K562 (cell line): ENCODE data around the gene NBR1. TPM values are rescaled to one million over a fixed set of nuclear protein-coding genes. Genes with fewer than 3 reads are reported as not detected.

Source experiments
- HMGN3 ChIP-seq: IDR thresholded peaks from 2 replicates; pipeline ENCODE4 v1.6.1; 2011; ENCODE audit warnings: borderline replicate concordance, low read depth, mild to moderate bottlenecking, mixed read lengths, low read length; ENCODE audit not compliant: insufficient read length; ENCODE audit errors: extremely low read depth
- JUND ChIP-seq, 2 experiments: IDR thresholded peaks; 2 replicates in 1 of 2; 3 replicates in 1 of 2; pipeline ENCODE4 v1.6.1; 2011; ENCODE audit warnings: borderline replicate concordance in 2 of 2, low read depth in 2 of 2, low read length in 2 of 2, improper control_type of control experiment in 1 of 2, missing biosample characterization in 1 of 2, missing genetic modification characterization in 1 of 2, missing genetic modification reagents in 1 of 2
- KDM5B ChIP-seq: fragments of 200-600 bp; sonication (generic); IDR thresholded peaks from 2 replicates; pipeline ENCODE4 v1.6.1; 2012; ENCODE audit warnings: low read depth, mild to moderate bottlenecking, moderate library complexity, low read length, control low read depth, inconsistent platforms; ENCODE audit not compliant: insufficient replicate concordance
- POLR2A ChIP-seq: fragments of 450-650 bp; conservative IDR thresholded peaks from 2 replicates; pipeline ENCODE4 v1.6.1; 2016
- RBFOX2 ChIP-seq: fragments of 200-400 bp; formaldehyde crosslinking; IDR thresholded peaks from 2 replicates; pipeline ENCODE4 v1.6.1; 2017; ENCODE audit warnings: low read depth, mild to moderate bottlenecking, low read length, moderate library complexity
- SIN3A ChIP-seq, 2 experiments: fragments of 150-350 bp in 1 of 2; IDR thresholded peaks; 2 replicates each; pipeline ENCODE4 v1.6.1; 2011 to 2016; ENCODE audit warnings: borderline replicate concordance in 2 of 2, low read depth in 2 of 2, low read length in 2 of 2, mild to moderate bottlenecking in 2 of 2, moderate library complexity in 2 of 2; ENCODE audit not compliant: control insufficient read depth in 1 of 2
- SOX6 ChIP-seq: fragments of 450-650 bp; IDR thresholded peaks from 2 replicates; pipeline ENCODE4 v1.6.1; 2014; ENCODE audit warnings: mild to moderate bottlenecking
- SPI1 ChIP-seq: IDR thresholded peaks from 2 replicates; pipeline ENCODE4 v1.6.1; 2011; ENCODE audit warnings: low read depth, low read length, control low read depth, borderline replicate concordance
- TBP ChIP-seq: optimal IDR thresholded peaks from 2 replicates; pipeline ENCODE3; 2011; ENCODE audit warnings: low read depth, low read length, improper control_type of control experiment
- TEAD1 ChIP-seq, 2 experiments: fragments of 450-650 bp in 1 of 2; sonication (generic) in 1 of 2; formaldehyde crosslinking; IDR thresholded peaks; 2 replicates each; pipeline versions ENCODE4 v1.4.0 to v1.8.0; 2020 to 2022; ENCODE audit warnings: mild to moderate bottlenecking in 2 of 2, missing genetic modification reagents in 1 of 2
- ZBED1 ChIP-seq: IDR thresholded peaks from 2 replicates; pipeline ENCODE4 v1.6.1; 2014
- ZFX ChIP-seq: sonication (generic); formaldehyde crosslinking; IDR thresholded peaks from 2 replicates; pipeline ENCODE4 v1.8.0; 2022; ENCODE audit warnings: mild to moderate bottlenecking, missing genetic modification reagents, moderate library complexity
- polyA plus RNA-seq, 8 experiments: library from polyadenylated mRNA; depleted of rRNA in 4 of 8; stranded (reverse) in 5 of 8; unstranded in 3 of 8; fragments of >200 nt; fragmentation: Nextera tagmentation in 2 of 8; fragmentation: Illumina TruSeq in 1 of 8; extraction: Ambion mirVana in 2 of 8; extraction: Trizol in 1 of 8; gene quantifications; 2 replicates each; pipeline versions ENCODE4 v1.2.1 to v1.2.3, GENCODE V29; 2011 to 2014; ENCODE audit warnings: inconsistent platforms in 1 of 8, missing spikeins in 1 of 8
- total RNA-seq, 7 experiments: library from RNA; depleted of rRNA in 6 of 7; stranded (reverse); fragments of >200 nt in 6 of 7; fragmentation: Illumina TruSeq in 2 of 7; extraction: Trizol in 2 of 7; gene quantifications; 2 replicates each; pipeline versions ENCODE4 v1.2.1 to v1.2.3, GENCODE V29; 2011 to 2021; ENCODE audit warnings: low replicate concordance in 1 of 7
- TF ChIP-seq, protein P1 (sequence below): fragments of 450-650 bp; IDR thresholded peaks from one replicate; pipeline ENCODE4 v1.6.1; 2018; ENCODE audit warnings: mild to moderate bottlenecking, moderate library complexity; ENCODE audit not compliant: partially characterized antibody
- TF ChIP-seq, protein P2 (sequence below), 2 experiments: IDR thresholded peaks; 2 replicates each; pipeline ENCODE4 v1.6.1; 2012; ENCODE audit warnings: improper control_type of control experiment in 2 of 2, low read depth in 2 of 2, low read length in 2 of 2, borderline replicate concordance in 1 of 2
- TF ChIP-seq, protein P3 (sequence below): conservative IDR thresholded peaks from 2 replicates; pipeline ENCODE4 v1.6.1; 2011; ENCODE audit warnings: low read depth, mild to moderate bottlenecking, low read length; ENCODE audit not compliant: control insufficient read depth
- TF ChIP-seq, protein P4 (sequence below): fragments of 200-800 bp; sonication (Bioruptor generic); IDR thresholded peaks from 2 replicates; pipeline ENCODE4 v1.6.1; 2017; ENCODE audit warnings: missing genetic modification characterization, missing compliant biosample characterization

NBR1 gene
- total and polyA plus RNA-seq, 9 of the 15 experiments (the other 6 are each of a cell fraction or from before 2014, with no cell fraction given), result 4.2 to 70.1 (median 39.9) TPM

DNA sequence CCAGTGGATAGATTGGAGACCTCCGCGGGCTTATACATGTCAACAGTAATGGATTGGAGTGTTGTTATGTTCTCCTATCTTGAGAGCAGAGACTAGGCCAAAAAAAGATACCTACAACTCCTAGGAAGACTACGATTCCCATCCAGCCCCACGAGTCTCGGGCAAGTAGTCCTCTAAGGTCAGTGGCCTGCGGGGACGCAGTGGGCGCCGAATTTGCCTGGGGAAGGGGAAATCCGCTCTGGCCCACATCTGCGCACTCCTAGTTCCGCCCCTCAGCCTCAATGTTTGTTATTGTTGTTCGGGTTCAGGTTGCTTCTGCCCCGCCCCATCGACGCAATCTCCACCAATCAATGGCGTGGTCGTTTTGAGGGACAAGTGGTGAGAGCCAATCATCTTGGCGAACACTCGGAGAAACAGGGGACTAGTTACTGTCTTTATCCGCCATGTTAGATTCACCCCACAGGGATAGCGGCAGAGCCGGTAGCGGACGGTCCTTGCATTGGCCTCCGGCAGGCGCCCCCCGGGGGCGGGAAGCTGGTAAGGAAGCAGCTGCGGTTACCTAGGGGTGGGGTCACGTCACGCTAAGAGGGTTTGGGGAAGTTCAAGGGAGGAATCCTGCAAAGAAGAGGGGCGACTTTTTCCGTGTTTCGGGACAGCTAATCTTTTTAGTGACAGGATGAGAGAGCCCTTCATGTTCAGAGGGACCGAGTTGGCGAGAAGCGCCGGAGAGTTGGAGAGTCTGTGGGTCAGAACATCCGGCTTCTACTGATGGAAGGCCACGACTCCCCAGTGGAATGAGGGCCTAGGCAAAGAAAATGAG lies at the start of gene NBR1 (continued):
- peak; percentile 3 to 44; a peak in 1 of 4 replicates for TF ChIP-seq SIN3A (IDR thresholded peaks at IDR 0.05; ENCODE audit: borderline replicate concordance in 2 of 2, control insufficient read depth in 1 of 2, low read depth in 2 of 2, low read length in 2 of 2)
- TF ChIP-seq SOX6, result 0 out of 2 replicates have a peak, but pooled peaks have one; percentile 37
- no peak for TF ChIP-seq TEAD1 (CRISPR knock-in tag; IDR thresholded peaks at IDR 0.05)
- TF ChIP-seq KDM5B, result peak; percentile 63
- no peak for TF ChIP-seq HMGN3
- no peak for TF ChIP-seq ZBED1
- TF ChIP-seq, protein P1, sequence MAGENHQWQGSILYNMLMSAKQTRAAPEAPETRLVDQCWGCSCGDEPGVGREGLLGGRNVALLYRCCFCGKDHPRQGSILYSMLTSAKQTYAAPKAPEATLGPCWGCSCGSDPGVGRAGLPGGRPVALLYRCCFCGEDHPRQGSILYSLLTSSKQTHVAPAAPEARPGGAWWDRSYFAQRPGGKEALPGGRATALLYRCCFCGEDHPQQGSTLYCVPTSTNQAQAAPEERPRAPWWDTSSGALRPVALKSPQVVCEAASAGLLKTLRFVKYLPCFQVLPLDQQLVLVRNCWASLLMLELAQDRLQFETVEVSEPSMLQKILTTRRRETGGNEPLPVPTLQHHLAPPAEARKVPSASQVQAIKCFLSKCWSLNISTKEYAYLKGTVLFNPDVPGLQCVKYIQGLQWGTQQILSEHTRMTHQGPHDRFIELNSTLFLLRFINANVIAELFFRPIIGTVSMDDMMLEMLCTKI, result no peak
- TF ChIP-seq, protein P2, sequence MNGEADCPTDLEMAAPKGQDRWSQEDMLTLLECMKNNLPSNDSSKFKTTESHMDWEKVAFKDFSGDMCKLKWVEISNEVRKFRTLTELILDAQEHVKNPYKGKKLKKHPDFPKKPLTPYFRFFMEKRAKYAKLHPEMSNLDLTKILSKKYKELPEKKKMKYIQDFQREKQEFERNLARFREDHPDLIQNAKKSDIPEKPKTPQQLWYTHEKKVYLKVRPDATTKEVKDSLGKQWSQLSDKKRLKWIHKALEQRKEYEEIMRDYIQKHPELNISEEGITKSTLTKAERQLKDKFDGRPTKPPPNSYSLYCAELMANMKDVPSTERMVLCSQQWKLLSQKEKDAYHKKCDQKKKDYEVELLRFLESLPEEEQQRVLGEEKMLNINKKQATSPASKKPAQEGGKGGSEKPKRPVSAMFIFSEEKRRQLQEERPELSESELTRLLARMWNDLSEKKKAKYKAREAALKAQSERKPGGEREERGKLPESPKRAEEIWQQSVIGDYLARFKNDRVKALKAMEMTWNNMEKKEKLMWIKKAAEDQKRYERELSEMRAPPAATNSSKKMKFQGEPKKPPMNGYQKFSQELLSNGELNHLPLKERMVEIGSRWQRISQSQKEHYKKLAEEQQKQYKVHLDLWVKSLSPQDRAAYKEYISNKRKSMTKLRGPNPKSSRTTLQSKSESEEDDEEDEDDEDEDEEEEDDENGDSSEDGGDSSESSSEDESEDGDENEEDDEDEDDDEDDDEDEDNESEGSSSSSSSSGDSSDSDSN (IDR thresholded peaks at IDR 0.05; ENCODE audit: borderline replicate concordance in 1 of 2, low read depth in 2 of 2, low read length in 2 of 2), result peak; percentile 87 to 92; a peak in 3 of 4 replicates
- TF ChIP-seq, protein P3, sequence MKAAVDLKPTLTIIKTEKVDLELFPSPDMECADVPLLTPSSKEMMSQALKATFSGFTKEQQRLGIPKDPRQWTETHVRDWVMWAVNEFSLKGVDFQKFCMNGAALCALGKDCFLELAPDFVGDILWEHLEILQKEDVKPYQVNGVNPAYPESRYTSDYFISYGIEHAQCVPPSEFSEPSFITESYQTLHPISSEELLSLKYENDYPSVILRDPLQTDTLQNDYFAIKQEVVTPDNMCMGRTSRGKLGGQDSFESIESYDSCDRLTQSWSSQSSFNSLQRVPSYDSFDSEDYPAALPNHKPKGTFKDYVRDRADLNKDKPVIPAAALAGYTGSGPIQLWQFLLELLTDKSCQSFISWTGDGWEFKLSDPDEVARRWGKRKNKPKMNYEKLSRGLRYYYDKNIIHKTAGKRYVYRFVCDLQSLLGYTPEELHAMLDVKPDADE, result peak; percentile 78; the same call in 1 of the 2 replicates
- TF ChIP-seq, protein P4, sequence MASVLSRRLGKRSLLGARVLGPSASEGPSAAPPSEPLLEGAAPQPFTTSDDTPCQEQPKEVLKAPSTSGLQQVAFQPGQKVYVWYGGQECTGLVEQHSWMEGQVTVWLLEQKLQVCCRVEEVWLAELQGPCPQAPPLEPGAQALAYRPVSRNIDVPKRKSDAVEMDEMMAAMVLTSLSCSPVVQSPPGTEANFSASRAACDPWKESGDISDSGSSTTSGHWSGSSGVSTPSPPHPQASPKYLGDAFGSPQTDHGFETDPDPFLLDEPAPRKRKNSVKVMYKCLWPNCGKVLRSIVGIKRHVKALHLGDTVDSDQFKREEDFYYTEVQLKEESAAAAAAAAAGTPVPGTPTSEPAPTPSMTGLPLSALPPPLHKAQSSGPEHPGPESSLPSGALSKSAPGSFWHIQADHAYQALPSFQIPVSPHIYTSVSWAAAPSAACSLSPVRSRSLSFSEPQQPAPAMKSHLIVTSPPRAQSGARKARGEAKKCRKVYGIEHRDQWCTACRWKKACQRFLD (CRISPR knock-in tag), result peak; percentile 91
- TF ChIP-seq ZFX, result peak; percentile 95
- 0 out of 2 replicates have a peak, but pooled peaks have one; percentile 57 for TF ChIP-seq SPI1
- peak; percentile 85 for TF ChIP-seq POLR2A
- peak; percentile 85 for TF ChIP-seq RBFOX2
- TF ChIP-seq JUND (IDR thresholded peaks at IDR 0.05; ENCODE audit: borderline replicate concordance, low read depth, low read length), result peak; percentile 58
- peak; percentile 2; the same call in 1 of the 3 replicates for TF ChIP-seq JUND (tag; IDR thresholded peaks at IDR 0.05; ENCODE audit: borderline replicate concordance, low read depth, low read length)
- peak; percentile 84 for TF ChIP-seq TBP
